ENCODE results near the gene CLIC4.

Gene CLIC4

GRCh38 chr1:24878775-24879742, 133.8 kb downstream of the CLIC4 start:
- DNase-seq, result no peak
- H3K36me3 ChIP-seq, result no peaks in the 10 kb centered on the region
- TF ChIP-seq CTCF (IDR thresholded peaks at IDR 0.05; ENCODE audit: low read depth, low read length), result no peak

GRCh38 chr1:24881034-24881433, 135.8 kb downstream of the CLIC4 start:
- TF ChIP-seq CTCF (IDR thresholded peaks at IDR 0.05; ENCODE audit: low read depth, low read length), result no peak
- Histone ChIP-seq H3K36me3 (no peaks in the 10 kb centered on the region), H3K4me3 (ENCODE audit: low read depth, low read length) (no peak overlapping the region), H3K27ac (no peak overlapping the region), H3K27me3 (ENCODE audit: insufficient read depth, low read depth, severe bottlenecking) (no peaks in the 10 kb centered on the region), H3K9me3 (ENCODE audit: severe bottlenecking) (no peaks in the 10 kb centered on the region)
- DNase-seq, result no peak

More at GRCh38 chr1:24878775-24879742, 133.8 kb downstream of the CLIC4 start:
- no peak overlapping the region for H3K4me3 ChIP-seq (ENCODE audit: low read depth, low read length)
- H3K27me3 ChIP-seq (ENCODE audit: insufficient read depth, low read depth, severe bottlenecking), result no peaks in the 10 kb centered on the region
- no peak overlapping the region for H3K27ac ChIP-seq
- no peaks in the 10 kb centered on the region for H3K9me3 ChIP-seq (ENCODE audit: severe bottlenecking)

GRCh38 chr1:24884751-24885150, 139.5 kb downstream of the CLIC4 start:
- Histone ChIP-seq H3K4me3 (ENCODE audit: low read depth, low read length) (no peak overlapping the region), H3K9me3 (ENCODE audit: severe bottlenecking) (no peaks in the 10 kb centered on the region), H3K36me3 (no peaks in the 10 kb centered on the region), H3K27me3 (ENCODE audit: insufficient read depth, low read depth, severe bottlenecking) (no peaks in the 10 kb centered on the region), H3K27ac (no peak overlapping the region)
- no peak for TF ChIP-seq CTCF (IDR thresholded peaks at IDR 0.05; ENCODE audit: low read depth, low read length)
- no peak for DNase-seq

GRCh38 chr1:24886241-24886640, 141.0 kb downstream of the CLIC4 start:
- Histone ChIP-seq H3K27me3 (ENCODE audit: insufficient read depth, low read depth, severe bottlenecking) (no peaks in the 10 kb centered on the region), H3K9me3 (ENCODE audit: severe bottlenecking) (no peaks in the 10 kb centered on the region), H3K27ac (no peak overlapping the region), H3K4me3 (ENCODE audit: low read depth, low read length) (no peak overlapping the region), H3K36me3 (no peaks in the 10 kb centered on the region)
- DNase-seq, result no peak
- no peak for TF ChIP-seq CTCF (IDR thresholded peaks at IDR 0.05; ENCODE audit: low read depth, low read length)

GRCh38 chr1:24888061-24888970, 143.1 kb downstream of the CLIC4 start:
- Histone ChIP-seq H3K27ac (no peak overlapping the region), H3K9me3 (ENCODE audit: severe bottlenecking) (peaks cover 8% of the 10 kb centered on the region), H3K27me3 (ENCODE audit: insufficient read depth, low read depth, severe bottlenecking) (no peaks in the 10 kb centered on the region), H3K4me3 (ENCODE audit: low read depth, low read length) (no peak overlapping the region), H3K36me3 (no peaks in the 10 kb centered on the region)
- DNase-seq, result no peak
- no peak for TF ChIP-seq CTCF (IDR thresholded peaks at IDR 0.05; ENCODE audit: low read depth, low read length)

Data from WERI-Rb-1 (cell line).